IMR-90 (cell line): ENCODE data around the gene KLF13. TPM values are rescaled to one million over a fixed set of nuclear protein-coding genes. Genes with fewer than 3 reads are reported as not detected.

Source experiments
- ATAC-seq: fragments of 200-7000 bp; cut with Tn5 transposase; 2 replicates; pipeline ENCODE4 v1.9.1; 2020; ENCODE audit warnings: low read depth, mild to moderate bottlenecking, moderate library complexity
- BruUV-seq: library from RNA; stranded (reverse); fragments of 400-500 nt; replicated peaks from 2 replicates; lab custom pipeline; 2021; lab: Mats Ljungman, UMichigan
- CTCF ChIA-PET: fragments of 300-600 bp; formaldehyde crosslinking; extraction: SDS; loops from one replicate; lab custom pipeline; 2021; ENCODE audit warnings: antibody characterized with exemption; lab: Yijun Ruan, JAX
- POLR2A ChIA-PET: fragments of 300-600 bp; sonication (Branson Sonifier 250); formaldehyde crosslinking; loops from one replicate; lab custom pipeline; 2022; ENCODE audit warnings: antibody characterized with exemption; ENCODE audit not compliant: unreplicated experiment; lab: Charles Lee
- DNase-seq: peaks from one replicate; pipeline ENCODE4 v3.0.0; 2013
- H2AFZ ChIP-seq: replicated peaks from 2 replicates; pipeline ENCODE3; 2013; ENCODE audit warnings: low read length, mild to moderate bottlenecking; ENCODE audit not compliant: poor library complexity
- H2AK5ac ChIP-seq: 2 replicates; pipeline ENCODE4 v1.6.1; 2013; ENCODE audit warnings: low read depth, low read length, inconsistent platforms
- H2AK9ac ChIP-seq: replicated peaks from 2 replicates; pipeline ENCODE3; 2013; ENCODE audit warnings: mild to moderate bottlenecking, low read depth, low read length, moderate library complexity; ENCODE audit not compliant: poor library complexity
- H2BK120ac ChIP-seq: 2 replicates; pipeline ENCODE4 v1.6.1; 2013; ENCODE audit warnings: low read depth, low read length, inconsistent platforms
- H2BK15ac ChIP-seq: 3 replicates; pipeline ENCODE4 v1.6.1; 2013; ENCODE audit warnings: low read depth, low read length, inconsistent platforms
- H2BK20ac ChIP-seq: 2 replicates; pipeline ENCODE4 v1.6.1; 2013; ENCODE audit warnings: low read depth, mild to moderate bottlenecking, inconsistent platforms, low read length, moderate library complexity
- H2BK5ac ChIP-seq: 2 replicates; pipeline ENCODE4 v1.6.1; 2013; ENCODE audit warnings: mild to moderate bottlenecking, low read depth, low read length, inconsistent platforms; ENCODE audit not compliant: poor library complexity, severe bottlenecking
- H3K14ac ChIP-seq: replicated peaks from 2 replicates; pipeline ENCODE4 v1.6.1; 2013; ENCODE audit warnings: low read depth, low read length, inconsistent platforms
- H3K18ac ChIP-seq: 2 replicates; pipeline ENCODE4 v1.6.1; 2013; ENCODE audit warnings: low read depth, low read length, control low read depth
- H3K23ac ChIP-seq: 2 replicates; pipeline ENCODE4 v1.6.1; 2013; ENCODE audit warnings: low read depth, low read length, inconsistent platforms
- H3K27ac ChIP-seq: 2 replicates; pipeline ENCODE4 v1.5.1; 2013; ENCODE audit warnings: mild to moderate bottlenecking, control low read depth, low read length; ENCODE audit not compliant: insufficient read depth
- H3K27me3 ChIP-seq: 2 replicates; pipeline ENCODE4 v1.6.1; 2013; ENCODE audit warnings: low read length; ENCODE audit not compliant: control insufficient read depth, insufficient read depth
- H3K36me3 ChIP-seq: 2 replicates; pipeline ENCODE4 v1.6.1; 2013; ENCODE audit warnings: low read length, mixed read lengths; ENCODE audit not compliant: control insufficient read depth, insufficient read depth
- H3K4ac ChIP-seq: 2 replicates; pipeline ENCODE4 v1.6.1; 2013; ENCODE audit warnings: low read depth, low read length, inconsistent platforms
- H3K4me1 ChIP-seq: 2 replicates; pipeline ENCODE4 v1.6.1; 2013; ENCODE audit warnings: low read length, mixed read lengths; ENCODE audit not compliant: control insufficient read depth, insufficient read depth
- H3K4me2 ChIP-seq: 2 replicates; pipeline ENCODE4 v1.6.1; 2013; ENCODE audit warnings: low read depth, mild to moderate bottlenecking, control low read depth, low read length, moderate library complexity
- H3K4me3 ChIP-seq: 2 replicates; pipeline ENCODE4 v1.5.1; 2013; ENCODE audit warnings: low read depth, mild to moderate bottlenecking, control low read depth, low read length, moderate library complexity; ENCODE audit not compliant: insufficient read depth
- H3K56ac ChIP-seq: 2 replicates; pipeline ENCODE4 v1.6.1; 2013; ENCODE audit warnings: low read length, inconsistent platforms; ENCODE audit not compliant: insufficient read depth; ENCODE audit errors: extremely low read depth
- H3K79me1 ChIP-seq, 2 experiments: 2 replicates each; pipeline ENCODE4 v1.6.1; 2013; ENCODE audit warnings: low read length in 2 of 2, inconsistent platforms in 1 of 2, low read depth in 1 of 2
- H3K9ac ChIP-seq: 2 replicates; pipeline ENCODE4 v1.6.1; 2013; ENCODE audit warnings: low read depth, low read length, control low read depth
- H3K9me1 ChIP-seq: 2 replicates; pipeline ENCODE4 v1.6.1; 2013; ENCODE audit warnings: low read length, inconsistent platforms; ENCODE audit not compliant: insufficient read depth
- H3K9me3 ChIP-seq: 2 replicates; pipeline ENCODE4 v1.6.1; 2013; ENCODE audit warnings: low read length; ENCODE audit not compliant: control insufficient read depth, insufficient read depth
- H4K20me1 ChIP-seq: 2 replicates; pipeline ENCODE4 v1.6.1; 2013; ENCODE audit warnings: low read length, inconsistent platforms; ENCODE audit not compliant: insufficient read depth
- H4K5ac ChIP-seq: 2 replicates; pipeline ENCODE4 v1.6.1; 2013; ENCODE audit warnings: mild to moderate bottlenecking, low read depth, low read length, control low read depth
- H4K8ac ChIP-seq, 2 experiments: 2 replicates each; pipeline ENCODE4 v1.6.1; 2013; ENCODE audit warnings: low read depth in 2 of 2, low read length in 2 of 2, control low read depth in 1 of 2, inconsistent platforms in 1 of 2
- H4K91ac ChIP-seq: 2 replicates; pipeline ENCODE4 v1.6.1; 2013; ENCODE audit warnings: low read depth, low read length, inconsistent platforms; ENCODE audit not compliant: insufficient read depth
- CHD1 ChIP-seq: IDR thresholded peaks from 2 replicates; pipeline ENCODE4 v1.6.1; 2012; ENCODE audit warnings: low read depth, low read length, improper control_type of control experiment
- ELK1 ChIP-seq: fragments of 150-350 bp; IDR thresholded peaks from 2 replicates; pipeline ENCODE4 v1.6.1; 2016; ENCODE audit warnings: low read depth, mild to moderate bottlenecking, low read length, moderate library complexity, borderline replicate concordance
- FOS ChIP-seq: fragments of 150-350 bp; IDR thresholded peaks from 2 replicates; pipeline ENCODE4 v1.6.1; 2016; ENCODE audit warnings: low read depth, low read length
- MAFK ChIP-seq: IDR thresholded peaks from 2 replicates; pipeline ENCODE4 v1.6.1; 2012; ENCODE audit warnings: low read depth, low read length, improper control_type of control experiment
- NFE2L2 ChIP-seq: fragments of 150-350 bp; IDR thresholded peaks from 2 replicates; pipeline ENCODE4 v1.6.1; 2016; ENCODE audit warnings: low read depth, mild to moderate bottlenecking, low read length
- POLR2A ChIP-seq: IDR thresholded peaks from 2 replicates; pipeline ENCODE4 v1.6.1; 2012; ENCODE audit warnings: mild to moderate bottlenecking, low read depth, low read length
- RAD21 ChIP-seq: IDR thresholded peaks from 2 replicates; pipeline ENCODE4 v1.6.1; 2012; ENCODE audit warnings: low read length, improper control_type of control experiment
- SMC3 ChIP-seq: fragments of 150-350 bp; IDR thresholded peaks from 2 replicates; pipeline ENCODE4 v1.6.1; 2016; ENCODE audit warnings: low read depth, mild to moderate bottlenecking, antibody characterized with exemption, low read length, moderate library complexity
- USF2 ChIP-seq: fragments of 150-350 bp; IDR thresholded peaks from 2 replicates; pipeline ENCODE4 v1.6.1; 2017; ENCODE audit warnings: mild to moderate bottlenecking, antibody characterized with exemption, low read length, low read depth
- WGBS, 2 experiments: methylation state at CpG; one replicate each; pipeline versions ENCODE4 v1.1.5 to v1.1.7; 2013; ENCODE audit warnings: missing lambda C conversion rate in 2 of 2; ENCODE audit not compliant: insufficient read length in 1 of 2; ENCODE audit errors: extremely low coverage in 2 of 2; 5-methylcytosine and 5-hydroxymethylcytosine counted together
- dilution Hi-C: fragments of 300-500 bp; cut with HindIII; formaldehyde crosslinking; loops from one replicate; pipeline ENCODE4 v1.14.3; 2018; ENCODE audit warnings: low sequenced_read_pairs; ENCODE audit not compliant: unreplicated experiment
- in situ Hi-C: fragments of 300-500 bp; cut with MboI; formaldehyde crosslinking; loops from 3 replicates; pipeline ENCODE4 v1.14.3; 2019; ENCODE audit warnings: low sequenced_read_pairs, inconsistent platforms, mixed read lengths
- intact Hi-C: fragments of 100-400 bp; cut with micrococcal nuclease; formaldehyde crosslinking; loops from 2 replicates; pipeline ENCODE4 v1.10.0; 2022
- polyA plus RNA-seq, 3 experiments: library from polyadenylated mRNA; depleted of rRNA; stranded (reverse); fragments of >200 nt; gene quantifications; 2 replicates each; pipeline ENCODE4 v1.2.3, GENCODE V29; 2012; ENCODE audit warnings: low replicate concordance in 1 of 3
- total RNA-seq: library from RNA; depleted of rRNA; stranded (reverse); fragments of >200 nt; gene quantifications from 2 replicates; pipeline ENCODE4 v1.2.3, GENCODE V29; 2012

KLF13 gene
- total and polyA plus RNA-seq, 2 of the 4 experiments (the other 2 are of a cell fraction), result 9.5 to 10.6 TPM

GRCh38 chr15:31342781-31343626, 16.4 kb downstream of the KLF13 start (continued):
- TF ChIP-seq USF2, result no peak

GRCh38 chr15:31343831-31344230, 17.2 kb downstream of the KLF13 start:
- no peak overlapping the region for H4K8ac ChIP-seq
- no peak overlapping the region for H3K4me3 ChIP-seq
- intact Hi-C loops (no loop called here), dilution Hi-C loops (no loop called here), in situ Hi-C loops (no loop called here)
- no peak overlapping the region for H2AK9ac ChIP-seq
- no peaks in the 10 kb centered on the region for H3K9me3 ChIP-seq
- H3K27me3 ChIP-seq, result no peaks in the 10 kb centered on the region
- ATAC-seq (no peak), DNase-seq (no peak)
- TF ChIP-seq RAD21 (no peak), SMC3 (no peak), NFE2L2 (no peak), CHD1 (no peak), MAFK (no peak), FOS (no peak), POLR2A (no peak), ELK1 (no peak)
- no peak overlapping the region for H3K23ac ChIP-seq
- no peak overlapping the region for H3K56ac ChIP-seq
- ChIA-PET POLR2A (no interaction called here), CTCF (no interaction called here)
- H2BK15ac ChIP-seq, result no peak overlapping the region
- 92% methylated on average over 2 of the region's 5 CpGs; no CpG with 5 or more reads in 1 of the 2 experiments for WGBS, 2 experiments
- H3K27ac ChIP-seq, result no peak overlapping the region
- no peak overlapping the region for H3K4ac ChIP-seq
- H3K14ac ChIP-seq, result no peak overlapping the region
- H3K4me1 ChIP-seq, result peaks cover 10% of the 10 kb centered on the region
- peaks cover 92% of the 10 kb centered on the region for H4K20me1 ChIP-seq
- H2BK120ac ChIP-seq, result no peak overlapping the region
- H2AK5ac ChIP-seq, result no peak overlapping the region
- H3K9ac ChIP-seq, result no peak overlapping the region
- H2AFZ ChIP-seq, result no peak overlapping the region
- H4K5ac ChIP-seq, result no peak overlapping the region
- H4K91ac ChIP-seq, result no peak overlapping the region
- peaks cover 25 to 96% of the 10 kb centered on the region in 2 experiments for H3K79me1 ChIP-seq
- no peaks in the 10 kb centered on the region for H3K36me3 ChIP-seq
- BruUV-seq, result no TSS peak
- no peak overlapping the region for H2BK5ac ChIP-seq
- H3K9me1 ChIP-seq, result peaks cover 24% of the 10 kb centered on the region
- H3K18ac ChIP-seq, result no peak overlapping the region
- H3K4me2 ChIP-seq, result no peak overlapping the region
- no peak overlapping the region for H2BK20ac ChIP-seq
